Activated naive CD4-positive, alpha-beta T cell treated with anti-CD3 and anti-CD28 coated beads, Interleukin-2, amount 50 U/mL, for 16 hours (primary cell): Measurements from ENCODE around the gene THPO.
A peak's percentile ranks its signal among the peaks of the same experiment; 100 is the strongest.

Experiments
- DNase-seq: peaks from one replicate; pipeline ENCODE4 v3.0.0-alpha.2; 2020

Gene THPO

GRCh38 chr3:184377882-184378445 is at the start of gene THPO:
Gene THPO (minus strand): TSS chr3:184378207. CDS start chr3:184376259, 1,948 bp downstream.
- DNase-seq: no peak

GRCh38 chr3:184426691-184427141 is 48.7 kb upstream of the THPO start:
- DNase-seq: no peak

- DNase-seq: no peak
These were observed 45.6 kb upstream of the THPO start for GRCh38 chr3:184423561-184423960.

GRCh38 chr3:184419171-184419570 is 41.2 kb upstream of the THPO start:
- DNase-seq: no peak

- DNase-seq: peak; percentile 75
These were observed 39.8 kb upstream of the THPO start for GRCh38 chr3:184417619-184418327.

- no peak for DNase-seq
These were observed 37.1 kb upstream of the THPO start for GRCh38 chr3:184415203-184415490.

- DNase-seq: no peak
These were observed 36.6 kb upstream of the THPO start for GRCh38 chr3:184414418-184415202.

- DNase-seq: no peak
These were observed 32.0 kb upstream of the THPO start for GRCh38 chr3:184409946-184410500.

- DNase-seq: no peak
These were observed 31.4 kb upstream of the THPO start for GRCh38 chr3:184409331-184409926.

GRCh38 chr3:184405075-184406030 is 27.3 kb upstream of the THPO start:
- DNase-seq: no peak

- no peak for DNase-seq
These were observed 21.4 kb upstream of the THPO start for GRCh38 chr3:184399410-184399809.

GRCh38 chr3:184395320-184395660 is 17.3 kb upstream of the THPO start:
- no peak for DNase-seq

GRCh38 chr3:184391266-184391665 is 13.3 kb upstream of the THPO start:
- no peak for DNase-seq

GRCh38 chr3:184389935-184390528 is 12.0 kb upstream of the THPO start:
- DNase-seq: no peak

GRCh38 chr3:184389384-184389783 is 11.4 kb upstream of the THPO start:
- DNase-seq: no peak

GRCh38 chr3:184388936-184389230 is 10.9 kb upstream of the THPO start:
- no peak for DNase-seq

- no peak for DNase-seq
These were observed 10.3 kb upstream of the THPO start for GRCh38 chr3:184388164-184388935.

- no peak for DNase-seq
These were observed 9.2 kb upstream of the THPO start for GRCh38 chr3:184387174-184387714.

GRCh38 chr3:184386047-184386806 is 8.2 kb upstream of the THPO start:
- no peak for DNase-seq

- DNase-seq: no peak
These were observed 6.9 kb upstream of the THPO start for GRCh38 chr3:184384856-184385422.
